Pancreas (tissue), 10 donors: Measurements from ENCODE around the gene TSPAN9. TPM values are rescaled to one million over a fixed set of nuclear protein-coding genes. Genes with fewer than 3 reads are reported as not detected.
A peak's percentile ranks its signal among the peaks of the same experiment; 100 is the strongest.

Source experiments
- ATAC-seq, 4 donors: fragments of 200-7000 bp; cut with Tn5 transposase; one replicate each; pipeline versions ENCODE4 v1.8.0 to v1.9.1; 2020; ENCODE audit warnings: mild to moderate bottlenecking in 4 of 4, moderate library complexity in 4 of 4
- DNase-seq, 6 donors: peaks; one replicate each; pipeline ENCODE4 v3.0.0-alpha.2; 2020
- FAIRE-seq: peaks from 2 replicates; lab custom pipeline; 2012; peaks lifted over from hg19 to GRCh38; lab: Jason Lieb, UNC
- H3K27ac ChIP-seq, 4 donors: fragments of 200-600 bp; sonication (generic); 1 replicate in 3 of 4; 2 replicates in 1 of 4; pipeline versions ENCODE4 v1.5.0 to v1.8.0; 2020
- H3K27me3 ChIP-seq, 4 donors: fragments of 200-600 bp; one replicate each; pipeline ENCODE4 v1.8.0; 2021
- H3K36me3 ChIP-seq, 3 donors: fragments of 200-600 bp; sonication (generic) in 1 of 3; one replicate each; pipeline versions ENCODE4 v1.5.0 to v1.8.0; 2020 to 2021
- H3K4me1 ChIP-seq, 3 donors: fragments of 200-600 bp; one replicate each; pipeline ENCODE4 v1.8.0; 2021
- H3K4me3 ChIP-seq, 4 donors: fragments of 200-600 bp; sonication (generic) in 2 of 4; one replicate each; pipeline versions ENCODE4 v1.5.0 to v1.8.0; 2020 to 2021
- H3K9me3 ChIP-seq, 4 donors: fragments of 200-600 bp; one replicate each; pipeline ENCODE4 v1.8.0; 2021
- CTCF ChIP-seq, 4 donors: fragments of 200-600 bp; sonication (generic) in 3 of 4; IDR thresholded peaks; one replicate each; pipeline versions ENCODE4 v1.5.0 to v1.8.0; 2021; ENCODE audit warnings: antibody characterized with exemption in 4 of 4
- WGBS, 2 donors: extraction: QIAGEN DNeasy Blood & Tissue Kit; methylation state at CpG; one replicate each; pipeline ENCODE4 v1.1.7; 2013; 5-methylcytosine and 5-hydroxymethylcytosine counted together
- intact Hi-C, 3 donors: fragments of 100-400 bp; cut with DNase I; formaldehyde crosslinking; loops; one replicate each; pipeline versions ENCODE4 v1.11.1 to v1.14.2; 2022
- polyA plus RNA-seq, 2 donors: library from polyadenylated mRNA; stranded (reverse); fragments of 200-250 nt; gene quantifications; one replicate each; pipeline ENCODE4 v1.2.3, GENCODE V29; 2013
- total RNA-seq, 6 donors: library from RNA; stranded (reverse); fragmentation: NEBNext Ultra II Directional in 4 of 6; extraction: Animal tissue kit (Norgen Biotek cat#: 25700) in 4 of 6; gene quantifications; one replicate each; pipeline versions ENCODE4 v1.2.1 to v1.2.4, GENCODE V29; 2021 to 2023
- donor health status: healthy with polysubstance abuse.
- donor health status: DM: no; HTN: no; CAD: no; lungs with moderate emphysema.
- donor health status: DM: no; HTN: no; CAD: no.
- donor health status: control.
- donor health status: control.
- donor health status: Bipolar disorder and iron deficiency.
- donor health status: DM: yes; HTN: yes; CAD: no.
- donor health status: DM: no; HTN: no; CAD: no.
- donor health status: DM: no; HTN: no; CAD: no.
- donor health status: DM: yes; HTN: yes; CAD: no.

TSPAN9 gene
- total RNA-seq (10 to 100 TPM in 3 of 6 donors, 1 to 10 TPM in 3; 7.8 to 19.5 (median 10.4) TPM), polyA plus RNA-seq (10 to 100 TPM; 15.0 to 15.5 TPM)

GRCh38 chr12:3076730-3077571 is at the start of gene TSPAN9:
Gene TSPAN9, plus strand, starts transcription at chr12:3077379. Its CDS starts 123,815 bp downstream, at chr12:3201194.
- intact Hi-C loops, result loop anchor here in 2 of 3 donors (10.0 kb wide), 2 partner anchors 128 to 198 kb away; no protein-coding TSS in a partner anchor
- Histone ChIP-seq H3K4me1 (peaks cover 0 to 8% (median 0%) of the 10 kb centered on the region in 3 donors), H3K27ac (peak within 1 kb of the TSS; percentile 76 to 87 (median 82)), H3K4me3 (peak within 1 kb of the TSS; percentile 51 to 80 (median 68)), H3K9me3 (no peaks in the 10 kb centered on the region), H3K27me3 (no peaks in the 10 kb centered on the region), H3K36me3 (no peaks in the 10 kb centered on the region)
- 0 to 1% methylated on average over 40 to 95 of the region's 95 CpGs for WGBS, 2 donors
- DNase-seq (peak; percentile 81 to 94 (median 88)), FAIRE-seq (no peak), ATAC-seq (peak; percentile 90 to 92 (median 91))
- TF ChIP-seq CTCF (IDR thresholded peaks at IDR 0.05), result no peak

GRCh38 chr12:3028108-3028507 is 49.1 kb upstream of the TSPAN9 start:
- intact Hi-C loops, result no loop called here

GRCh38 chr12:3030821-3031429 is 46.3 kb upstream of the TSPAN9 start:
- Histone ChIP-seq H3K27me3 (no peaks in the 10 kb centered on the region), H3K4me1 (peaks cover 0 to 18% (median 11%) of the 10 kb centered on the region in 3 donors), H3K27ac (peak overlapping the region in 1 of 4 donors; percentile 5), H3K4me3 (no peak overlapping the region), H3K9me3 (no peaks in the 10 kb centered on the region), H3K36me3 (no peaks in the 10 kb centered on the region)
- FAIRE-seq (no peak), ATAC-seq (no peak), DNase-seq (peak in 1 of 6 donors; percentile 60)
- WGBS, 2 donors, result 78 to 81% methylated on average over 21 of the region's 21 CpGs
- TF ChIP-seq CTCF (IDR thresholded peaks at IDR 0.05), result no peak
- intact Hi-C loops, result loop anchor here in 1 of 3 donors (10.0 kb wide), 1 partner anchor 176 kb away; the partner anchor contains the start of gene TEX52

More at GRCh38 chr12:3028108-3028507, 49.1 kb upstream of the TSPAN9 start:
- Histone ChIP-seq H3K4me1 (peaks cover 0 to 11% (median 9%) of the 10 kb centered on the region in 3 donors), H3K36me3 (no peaks in the 10 kb centered on the region), H3K4me3 (no peak overlapping the region), H3K27me3 (no peaks in the 10 kb centered on the region), H3K27ac (no peak overlapping the region), H3K9me3 (no peaks in the 10 kb centered on the region)
- WGBS, 2 donors, result 80 to 81% methylated on average over 7 of the region's 7 CpGs
- ATAC-seq, result no peak
- no peak for TF ChIP-seq CTCF (IDR thresholded peaks at IDR 0.05)
- FAIRE-seq, result no peak
- DNase-seq, result no peak

- 31 to 38% methylated on average over 12 of the region's 12 CpGs for WGBS, 2 donors
- H3K27me3 ChIP-seq, result no peaks in the 10 kb centered on the region
These were observed 45.0 kb upstream of the TSPAN9 start for GRCh38 chr12:3032161-3032560.

More at GRCh38 chr12:3032161-3032560, 45.0 kb upstream of the TSPAN9 start:
- DNase-seq (peak in 4 of 6 donors; percentile 50 to 71 (median 60)), ATAC-seq (peak; percentile 70 to 83 (median 77)), FAIRE-seq (no peak)
- H3K4me3 ChIP-seq, result no peak overlapping the region
- no peaks in the 10 kb centered on the region for H3K9me3 ChIP-seq
- TF ChIP-seq CTCF (IDR thresholded peaks at IDR 0.05), result no peak
- peaks cover 0 to 18% (median 11%) of the 10 kb centered on the region in 3 donors for H3K4me1 ChIP-seq
- H3K27ac ChIP-seq, result peak overlapping the region; percentile 9 to 63 (median 60)
- H3K36me3 ChIP-seq, result no peaks in the 10 kb centered on the region
- intact Hi-C loops, result loop anchor here in 1 of 3 donors (10.0 kb wide), 1 partner anchor 177 kb away; the partner anchor contains the start of gene TEX52
